ENCODE data around the gene OR10K2. TPM values are rescaled to one million over a fixed set of nuclear protein-coding genes. Genes with fewer than 3 reads are reported as not detected.

Gene OR10K2
- total and polyA plus RNA-seq, 3 donors from 2014 or later, result not detected

GRCh38 chr1:158400871-158401270, 25.2 kb downstream of the OR10K2 start:
- Histone ChIP-seq H3K4me1 (no peaks in the 10 kb centered on the region), H3K9me3 (no peaks in the 10 kb centered on the region), H3K27me3 (no peaks in the 10 kb centered on the region), H3K4me3 (no peak overlapping the region), H3K36me3 (ENCODE audit: low read depth, missing control alignments) (no peaks in the 10 kb centered on the region), H3K27ac (no peak overlapping the region)
- TF ChIP-seq CTCF (IDR thresholded peaks at IDR 0.05), result no peak
- TF ChIP-seq POLR2A (IDR thresholded peaks at IDR 0.05), result no peak
- intact Hi-C loops (cut with DNase I; ENCODE audit: low total_unique reads), result no loop called here
- 84 to 94% methylated on average over 3 of the region's 3 CpGs for WGBS, 2 donors
- no peak for DNase-seq

DNA sequence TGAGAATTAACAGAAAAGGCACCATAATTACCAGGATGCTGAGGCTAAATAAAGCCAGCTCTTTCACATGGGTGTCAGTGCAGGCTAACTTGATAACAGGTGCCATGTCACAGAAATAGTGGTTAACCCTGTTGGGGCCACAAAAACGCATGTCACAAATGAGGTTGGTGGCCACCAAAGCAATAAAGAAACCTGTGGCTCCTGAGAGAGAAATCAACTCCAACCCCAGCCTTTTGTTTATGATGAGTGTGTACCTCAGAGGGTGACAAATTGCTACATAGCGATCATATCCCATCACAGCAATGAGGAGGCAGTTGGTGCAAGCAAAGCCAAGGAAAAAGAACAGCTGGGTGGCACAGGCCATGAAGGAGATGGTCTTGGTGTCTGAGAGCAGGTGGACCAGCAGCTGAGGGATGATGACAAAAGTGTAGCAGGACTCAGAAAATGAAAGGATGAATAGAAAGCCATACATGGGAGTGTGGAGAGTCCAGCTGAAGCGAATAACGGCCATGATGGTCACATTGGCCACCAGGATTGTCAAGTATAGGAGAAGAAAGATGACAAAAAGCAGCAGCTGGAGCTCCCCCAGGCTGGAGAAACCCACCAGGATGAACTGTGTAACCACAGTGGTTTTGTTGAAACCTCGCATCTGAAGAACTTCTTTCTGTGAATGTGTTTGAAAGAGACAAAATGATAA, 27.1 kb downstream of the OR10K2 start, which contains the start of gene OR10T2:
TSS of gene OR10T2 (minus strand) at position 649 of the 697 bp plus-strand sequence. CDS start at position 649, 0 bp downstream.
- WGBS, 2 donors, result 91 to 96% methylated on average over 5 of the region's 5 CpGs
- no peaks in the 10 kb centered on the region for H3K4me1 ChIP-seq
- no peaks in the 10 kb centered on the region for H3K27me3 ChIP-seq
- H3K36me3 ChIP-seq (ENCODE audit: low read depth, missing control alignments), result no peaks in the 10 kb centered on the region
- no peaks in the 10 kb centered on the region for H3K9me3 ChIP-seq
- TF ChIP-seq CTCF (IDR thresholded peaks at IDR 0.05), result no peak
- TF ChIP-seq POLR2A (IDR thresholded peaks at IDR 0.05), result no peak
- H3K4me3 ChIP-seq, result no peak within 1 kb of the TSS
- DNase-seq, result no peak
- H3K27ac ChIP-seq, result no peak within 1 kb of the TSS
- intact Hi-C loops (cut with DNase I; ENCODE audit: low total_unique reads), result no loop called here

GRCh38 chr1:158396646-158397045, 29.4 kb downstream of the OR10K2 start:
- intact Hi-C loops (cut with DNase I; ENCODE audit: low total_unique reads), result no loop called here
- H3K4me3 ChIP-seq, result no peak overlapping the region
- no peak overlapping the region for H3K27ac ChIP-seq
- TF ChIP-seq POLR2A (IDR thresholded peaks at IDR 0.05) (no peak), CTCF (IDR thresholded peaks at IDR 0.05) (no peak)
- H3K9me3 ChIP-seq, result no peaks in the 10 kb centered on the region
- WGBS, 2 donors, result 88 to 92% methylated on average over 3 of the region's 3 CpGs
- no peaks in the 10 kb centered on the region for H3K4me1 ChIP-seq
- no peak for DNase-seq
- no peaks in the 10 kb centered on the region for H3K36me3 ChIP-seq (ENCODE audit: low read depth, missing control alignments)
- H3K27me3 ChIP-seq, result no peaks in the 10 kb centered on the region

DNA sequence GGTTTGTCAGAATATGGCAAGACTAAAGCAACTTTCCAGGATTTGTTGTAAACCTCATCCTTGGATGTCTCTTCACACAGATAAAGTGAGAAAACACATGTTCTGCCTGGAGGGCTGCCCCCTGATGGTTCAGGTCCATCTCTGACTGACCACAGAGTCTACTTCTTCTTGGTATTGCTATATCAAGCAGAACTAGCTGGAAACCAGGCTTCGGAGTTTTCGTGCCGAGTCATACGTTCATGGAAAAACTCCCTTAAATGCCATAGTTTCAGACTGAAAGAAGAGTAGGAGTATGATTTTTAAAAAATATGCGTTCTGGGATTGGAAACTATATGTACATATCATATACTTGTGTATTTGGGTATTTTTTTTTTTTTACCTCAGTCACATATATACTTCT, 32.6 kb downstream of the OR10K2 start:
- Histone ChIP-seq H3K4me3 (no peak overlapping the region), H3K4me1 (no peaks in the 10 kb centered on the region), H3K9me3 (no peaks in the 10 kb centered on the region), H3K27me3 (no peaks in the 10 kb centered on the region), H3K36me3 (ENCODE audit: low read depth, missing control alignments) (no peaks in the 10 kb centered on the region), H3K27ac (no peak overlapping the region)
- no peak for TF ChIP-seq CTCF (IDR thresholded peaks at IDR 0.05)
- no peak for TF ChIP-seq POLR2A (IDR thresholded peaks at IDR 0.05)
- 91 to 96% methylated on average over 5 of the region's 5 CpGs for WGBS, 2 donors
- intact Hi-C loops (cut with DNase I; ENCODE audit: low total_unique reads), result no loop called here
- no peak for DNase-seq

DNA sequence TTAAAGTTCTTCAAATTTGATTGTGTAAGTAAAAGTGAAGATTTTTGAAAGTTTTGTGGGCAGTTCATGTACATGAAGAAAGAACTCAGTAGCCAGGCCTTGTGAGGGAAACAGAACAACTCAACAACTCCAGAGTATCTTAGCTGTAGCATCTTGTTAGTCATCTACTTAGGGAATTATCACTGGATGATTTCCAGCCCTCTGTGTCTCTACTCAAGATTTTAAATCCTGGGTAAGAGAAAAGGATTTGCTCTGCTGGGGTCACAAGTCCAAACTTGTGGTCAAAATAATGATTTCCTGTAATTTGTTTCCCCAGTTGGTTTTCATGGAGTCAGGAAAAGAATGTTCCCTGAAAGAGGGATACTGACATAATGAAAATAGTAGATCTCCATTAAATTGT, 34.9 kb downstream of the OR10K2 start:
- H3K27me3 ChIP-seq, result no peaks in the 10 kb centered on the region
- no peaks in the 10 kb centered on the region for H3K9me3 ChIP-seq
- DNase-seq, result no peak
- no peak overlapping the region for H3K27ac ChIP-seq
- intact Hi-C loops (cut with DNase I; ENCODE audit: low total_unique reads), result no loop called here
- no peak overlapping the region for H3K4me3 ChIP-seq
- no peak for TF ChIP-seq POLR2A (IDR thresholded peaks at IDR 0.05)
- no peak for TF ChIP-seq CTCF (IDR thresholded peaks at IDR 0.05)
- H3K4me1 ChIP-seq, result no peaks in the 10 kb centered on the region
- H3K36me3 ChIP-seq (ENCODE audit: low read depth, missing control alignments), result no peaks in the 10 kb centered on the region
